ENCODE measurements around the gene CTCF.

GRCh38 chr16:67663877-67664222 is 101.5 kb downstream of the CTCF start:
- TF ChIP-seq CTCF (conservative IDR thresholded peaks at IDR 0.05) (peak; percentile 22; the same call in 1 of the 2 replicates), ZFX (IDR thresholded peaks at IDR 0.05) (no peak)

All from C4-2B (cell line).